Measurements from ENCODE around the gene PAMR1.

PAMR1 gene

GRCh38 chr11:35566885-35567284, 41.5 kb upstream of the PAMR1 start:
- Histone ChIP-seq H3K79me2 (ENCODE audit: insufficient read depth, low read length) (no peaks in the 10 kb centered on the region), H3K9me3 (ENCODE audit: insufficient read depth, low read length) (no peaks in the 10 kb centered on the region), H2AFZ (ENCODE audit: low read depth, low read length, severe bottlenecking) (no peak overlapping the region), H3K4me2 (ENCODE audit: low read depth, low read length, poor library complexity, severe bottlenecking) (no peak overlapping the region), H3K36me3 (ENCODE audit: low read length) (no peaks in the 10 kb centered on the region), H3K9ac (ENCODE audit: low read length) (no peak overlapping the region), H3K4me3 (ENCODE audit: insufficient read depth, low read length, poor library complexity, severe bottlenecking) (no peak overlapping the region), H4K20me1 (ENCODE audit: low read depth, low read length) (no peaks in the 10 kb centered on the region), H3K27me3 (ENCODE audit: low read length) (no peaks in the 10 kb centered on the region), H3K9me2 (replicated peaks; ENCODE audit: insufficient read depth, low read length) (no peaks in the 10 kb centered on the region), H3F3A (ENCODE audit: insufficient read depth) (no peaks in the 10 kb centered on the region), H3K27ac (ENCODE audit: low read depth, low read length) (no peak overlapping the region)
- TF ChIP-seq CTCF (IDR thresholded peaks at IDR 0.05; ENCODE audit: insufficient read depth, low read length, poor library complexity, severe bottlenecking) (no peak), EZH2phosphoT487 (conservative IDR thresholded peaks at IDR 0.05; ENCODE audit: low read length) (no peak)

DNA sequence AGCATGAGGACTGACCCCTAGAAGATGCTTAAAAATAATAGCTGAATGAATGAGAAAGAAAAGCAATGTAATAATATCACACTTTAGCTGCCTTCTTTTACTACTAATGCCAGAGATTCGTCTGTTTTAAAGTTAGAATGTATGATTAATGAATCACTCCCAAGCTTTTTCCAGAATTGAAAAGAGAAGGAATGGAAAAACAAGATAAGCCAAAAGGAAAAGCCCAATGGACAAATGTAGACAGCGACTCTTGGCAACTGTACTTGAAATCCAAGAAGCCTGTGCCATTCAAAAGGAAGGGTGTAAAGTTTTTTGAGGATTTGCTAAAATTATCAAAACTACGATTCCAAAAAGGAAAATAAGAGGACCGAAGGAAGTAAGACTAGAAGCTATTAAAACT, 40.8 kb upstream of the PAMR1 start:
- no peaks in the 10 kb centered on the region for H3K9me2 ChIP-seq (replicated peaks; ENCODE audit: insufficient read depth, low read length)
- no peaks in the 10 kb centered on the region for H3F3A ChIP-seq (ENCODE audit: insufficient read depth)
- no peaks in the 10 kb centered on the region for H3K27me3 ChIP-seq (ENCODE audit: low read length)
- no peaks in the 10 kb centered on the region for H4K20me1 ChIP-seq (ENCODE audit: low read depth, low read length)
- no peak for TF ChIP-seq CTCF (IDR thresholded peaks at IDR 0.05; ENCODE audit: insufficient read depth, low read length, poor library complexity, severe bottlenecking)
- no peak for TF ChIP-seq EZH2phosphoT487 (conservative IDR thresholded peaks at IDR 0.05; ENCODE audit: low read length)
- H3K9ac ChIP-seq (ENCODE audit: low read length): no peak overlapping the region
- H3K36me3 ChIP-seq (ENCODE audit: low read length): no peaks in the 10 kb centered on the region
- H2AFZ ChIP-seq (ENCODE audit: low read depth, low read length, severe bottlenecking): no peak overlapping the region
- no peaks in the 10 kb centered on the region for H3K79me2 ChIP-seq (ENCODE audit: insufficient read depth, low read length)
- no peaks in the 10 kb centered on the region for H3K9me3 ChIP-seq (ENCODE audit: insufficient read depth, low read length)
- H3K4me2 ChIP-seq (ENCODE audit: low read depth, low read length, poor library complexity, severe bottlenecking): no peak overlapping the region
- H3K4me3 ChIP-seq (ENCODE audit: insufficient read depth, low read length, poor library complexity, severe bottlenecking): no peak overlapping the region
- no peak overlapping the region for H3K27ac ChIP-seq (ENCODE audit: low read depth, low read length)

GRCh38 chr11:35564245-35564595, 38.8 kb upstream of the PAMR1 start:
- no peaks in the 10 kb centered on the region for H3K9me3 ChIP-seq (ENCODE audit: insufficient read depth, low read length)
- TF ChIP-seq EZH2phosphoT487 (conservative IDR thresholded peaks at IDR 0.05; ENCODE audit: low read length): no peak
- H3K79me2 ChIP-seq (ENCODE audit: insufficient read depth, low read length): no peaks in the 10 kb centered on the region
- no peak overlapping the region for H3K27ac ChIP-seq (ENCODE audit: low read depth, low read length)
- no peak overlapping the region for H3K9ac ChIP-seq (ENCODE audit: low read length)
- H3F3A ChIP-seq (ENCODE audit: insufficient read depth): no peaks in the 10 kb centered on the region
- H3K4me2 ChIP-seq (ENCODE audit: low read depth, low read length, poor library complexity, severe bottlenecking): no peak overlapping the region
- no peak overlapping the region for H2AFZ ChIP-seq (ENCODE audit: low read depth, low read length, severe bottlenecking)
- H4K20me1 ChIP-seq (ENCODE audit: low read depth, low read length): no peaks in the 10 kb centered on the region
- H3K36me3 ChIP-seq (ENCODE audit: low read length): no peaks in the 10 kb centered on the region
- H3K4me3 ChIP-seq (ENCODE audit: insufficient read depth, low read length, poor library complexity, severe bottlenecking): no peak overlapping the region
- no peaks in the 10 kb centered on the region for H3K27me3 ChIP-seq (ENCODE audit: low read length)
- no peaks in the 10 kb centered on the region for H3K9me2 ChIP-seq (replicated peaks; ENCODE audit: insufficient read depth, low read length)

DNA sequence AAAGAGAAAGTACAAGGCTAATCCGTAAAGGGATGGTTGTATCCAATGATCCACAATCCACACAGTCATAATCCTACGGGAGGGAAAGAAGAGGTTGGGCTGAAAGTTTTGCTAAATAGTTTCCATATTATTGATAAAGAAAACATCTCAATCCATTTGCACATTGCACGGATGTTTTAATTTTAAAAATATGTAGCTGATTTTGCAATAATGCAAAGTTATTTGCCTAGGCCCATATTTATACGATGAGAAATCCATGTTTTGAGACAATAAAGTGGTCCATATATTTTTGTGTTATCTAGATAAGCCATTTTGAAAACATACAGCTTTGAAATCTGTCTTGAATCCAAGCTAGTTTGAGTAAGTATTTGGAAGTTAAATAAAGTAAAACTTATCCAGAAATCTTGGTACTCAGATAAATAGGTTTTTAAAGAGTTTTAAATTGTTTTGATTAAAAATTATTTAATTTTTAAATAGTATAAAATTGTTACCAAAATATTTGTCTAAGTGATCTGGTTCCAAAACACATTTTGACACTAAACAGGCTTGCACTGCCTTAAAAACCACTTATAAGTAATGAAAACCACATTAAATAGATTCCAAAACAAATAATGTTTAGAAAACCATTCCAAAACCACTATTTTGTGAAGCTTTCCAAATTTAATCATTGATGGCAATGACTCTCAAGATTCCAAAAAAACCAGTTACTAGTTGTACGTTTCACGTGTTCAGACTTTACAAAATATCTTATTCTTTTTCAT, 38.2 kb upstream of the PAMR1 start:
- Histone ChIP-seq H3K79me2 (ENCODE audit: insufficient read depth, low read length) (no peaks in the 10 kb centered on the region), H3K4me2 (ENCODE audit: low read depth, low read length, poor library complexity, severe bottlenecking) (no peak overlapping the region), H3K27ac (ENCODE audit: low read depth, low read length) (no peak overlapping the region), H3K9ac (ENCODE audit: low read length) (no peak overlapping the region), H3K9me3 (ENCODE audit: insufficient read depth, low read length) (no peaks in the 10 kb centered on the region), H4K20me1 (ENCODE audit: low read depth, low read length) (no peaks in the 10 kb centered on the region), H3K36me3 (ENCODE audit: low read length) (no peaks in the 10 kb centered on the region), H3K4me3 (ENCODE audit: insufficient read depth, low read length, poor library complexity, severe bottlenecking) (no peak overlapping the region), H3K9me2 (replicated peaks; ENCODE audit: insufficient read depth, low read length) (no peaks in the 10 kb centered on the region), H2AFZ (ENCODE audit: low read depth, low read length, severe bottlenecking) (no peak overlapping the region), H3K27me3 (ENCODE audit: low read length) (no peaks in the 10 kb centered on the region), H3F3A (ENCODE audit: insufficient read depth) (no peaks in the 10 kb centered on the region)
- TF ChIP-seq EZH2phosphoT487 (conservative IDR thresholded peaks at IDR 0.05; ENCODE audit: low read length) (no peak), CTCF (IDR thresholded peaks at IDR 0.05; ENCODE audit: insufficient read depth, low read length, poor library complexity, severe bottlenecking) (no peak)

Data from SU-DHL-6 (cell line).